GM21528 (cell line): ENCODE measurements around the gene MT1M.
"Not testable (repeated sequence)": the region's sequence is repeated elsewhere in the genome, so short reads cannot be mapped to it uniquely, and the experiment has no call there.

Experiments used
- ATAC-seq: cut with Tn5 transposase; IDR thresholded peaks from one replicate; pipeline ENCODE4 v1.9.1; 2021; ENCODE audit warnings: mild to moderate bottlenecking, moderate library complexity; ENCODE audit not compliant: unreplicated experiment, low FRiP score

MT1M gene

DNA sequence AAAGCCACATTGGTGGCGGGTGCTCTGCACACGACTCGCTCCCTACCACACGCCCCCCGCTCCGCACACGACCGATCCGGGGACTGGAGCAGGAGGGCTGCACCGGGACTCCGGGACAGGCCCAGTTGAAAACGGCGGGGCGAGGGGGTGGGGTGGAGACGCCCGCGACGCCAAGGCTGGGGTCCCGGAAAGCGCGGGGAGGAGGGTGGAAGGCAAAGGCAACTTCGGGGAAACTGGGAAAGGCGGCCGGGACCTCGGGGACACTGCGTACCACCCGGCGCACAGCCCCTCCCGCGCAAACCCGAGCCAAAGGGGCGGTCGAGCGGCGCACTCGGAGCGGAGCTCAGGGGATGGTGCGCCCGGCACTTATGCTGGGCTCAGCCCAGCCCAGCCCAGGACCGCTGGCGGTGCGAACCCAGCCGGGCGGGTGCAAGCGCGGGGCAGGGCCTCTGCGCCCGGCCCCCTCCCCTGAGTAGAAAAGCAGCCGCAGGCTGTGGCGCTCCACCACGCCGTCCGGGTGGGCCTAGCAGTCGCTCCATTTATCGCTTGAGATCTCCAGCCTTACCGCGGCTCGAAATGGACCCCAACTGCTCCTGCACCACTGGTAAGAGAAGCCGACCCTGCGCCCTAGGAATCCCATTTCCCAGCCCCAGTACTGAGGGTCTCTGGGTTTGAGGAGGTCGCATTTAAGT lies at the start of gene MT1M:
MT1M (plus strand) TSS at position 504 of the 692 bp plus-strand sequence; CDS start at position 577, 73 bp downstream.
- no peak for ATAC-seq

GRCh38 chr16:56582911-56583310 lies 49.5 kb upstream of the MT1M start:
- ATAC-seq, result not testable (repeated sequence)

DNA sequence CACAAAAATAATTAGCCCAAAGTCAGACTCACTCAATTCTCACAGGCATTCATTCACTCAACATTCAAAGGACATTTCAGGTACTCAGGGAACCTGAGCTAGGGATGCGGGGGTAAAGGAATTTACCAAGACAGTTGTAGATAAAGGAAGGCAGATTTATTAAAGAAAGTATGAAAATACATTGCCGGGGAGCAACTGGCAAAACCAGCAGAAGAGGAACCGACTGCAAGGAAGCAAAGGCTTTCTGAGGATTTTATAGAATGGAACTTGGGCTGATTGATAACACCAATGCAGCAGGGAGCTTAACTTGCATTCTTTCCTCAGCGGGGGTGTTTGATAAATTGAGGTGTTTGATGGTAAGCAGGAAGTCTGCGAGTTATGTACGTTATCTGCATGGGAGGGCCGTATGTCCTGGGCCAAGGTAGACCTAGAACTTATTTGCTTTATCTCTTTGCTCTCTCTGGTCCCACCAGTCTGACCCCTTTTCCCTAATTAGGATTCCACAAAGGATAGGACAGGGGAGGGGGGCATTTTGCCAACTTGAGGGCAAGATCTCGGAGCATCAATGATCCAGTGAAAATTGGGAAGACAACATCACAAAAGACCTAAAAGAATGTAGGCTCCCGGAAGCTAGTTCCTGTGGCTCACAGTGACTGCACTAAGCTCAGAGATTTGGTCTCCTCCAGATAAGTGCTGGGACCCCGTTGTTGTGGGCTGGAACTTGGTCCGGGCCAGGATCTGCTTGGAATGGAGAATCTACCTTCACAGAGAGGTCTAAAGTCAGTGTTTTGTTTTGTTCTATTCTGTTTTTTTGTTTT lies 48.9 kb upstream of the MT1M start:
- ATAC-seq, result no peak

DNA sequence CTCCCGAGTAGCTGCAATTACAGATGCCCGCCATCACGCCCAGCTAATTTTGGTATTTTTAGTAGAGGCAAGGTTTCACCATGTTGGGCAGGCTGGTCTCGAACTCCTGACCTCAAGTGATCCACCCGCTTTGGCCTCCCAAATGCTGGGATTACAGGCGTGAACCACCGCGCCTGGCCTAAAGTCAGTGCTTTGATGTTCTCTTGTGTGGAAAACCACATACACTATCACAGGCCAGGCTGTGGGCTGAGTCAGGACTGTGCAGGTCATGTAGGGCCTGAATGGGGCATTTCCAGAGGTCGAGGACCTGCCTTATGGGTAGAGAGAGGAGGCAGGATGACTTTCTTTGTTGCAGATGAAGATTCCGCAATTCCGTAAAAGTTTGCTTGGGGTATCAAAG lies 48.2 kb upstream of the MT1M start:
- ATAC-seq, result no peak

DNA sequence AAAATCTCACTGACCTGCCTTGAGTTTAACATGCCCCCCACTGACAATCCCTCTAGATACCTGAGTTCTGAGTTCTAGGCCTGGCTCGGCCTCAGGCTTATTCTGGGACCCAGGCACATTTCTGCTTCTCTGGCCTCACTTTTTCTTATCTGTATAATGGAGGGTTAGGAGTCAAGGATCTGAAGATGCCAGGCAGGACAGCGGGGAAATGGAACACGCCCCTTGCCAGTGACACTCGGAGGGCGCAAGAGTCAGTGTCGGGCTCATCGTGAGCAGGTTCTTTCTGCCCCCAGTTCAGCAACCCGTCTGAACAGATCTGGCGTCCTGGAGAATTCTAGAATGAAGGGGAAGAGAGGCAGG lies 43.7 kb upstream of the MT1M start:
- no peak for ATAC-seq

- no peak for ATAC-seq
Observed at GRCh38 chr16:56589141-56590039, 43.1 kb upstream of the MT1M start, which contains the start of gene MT3. MT3 (plus strand) TSS chr16:56589528; CDS start chr16:56589591, 63 bp downstream.

GRCh38 chr16:56591377-56592060 lies 40.9 kb upstream of the MT1M start:
- ATAC-seq, result no peak

GRCh38 chr16:56593573-56594291 lies 38.7 kb upstream of the MT1M start:
- ATAC-seq, result no peak

- no peak for ATAC-seq
Observed at GRCh38 chr16:56594292-56594619, 38.2 kb upstream of the MT1M start.

DNA sequence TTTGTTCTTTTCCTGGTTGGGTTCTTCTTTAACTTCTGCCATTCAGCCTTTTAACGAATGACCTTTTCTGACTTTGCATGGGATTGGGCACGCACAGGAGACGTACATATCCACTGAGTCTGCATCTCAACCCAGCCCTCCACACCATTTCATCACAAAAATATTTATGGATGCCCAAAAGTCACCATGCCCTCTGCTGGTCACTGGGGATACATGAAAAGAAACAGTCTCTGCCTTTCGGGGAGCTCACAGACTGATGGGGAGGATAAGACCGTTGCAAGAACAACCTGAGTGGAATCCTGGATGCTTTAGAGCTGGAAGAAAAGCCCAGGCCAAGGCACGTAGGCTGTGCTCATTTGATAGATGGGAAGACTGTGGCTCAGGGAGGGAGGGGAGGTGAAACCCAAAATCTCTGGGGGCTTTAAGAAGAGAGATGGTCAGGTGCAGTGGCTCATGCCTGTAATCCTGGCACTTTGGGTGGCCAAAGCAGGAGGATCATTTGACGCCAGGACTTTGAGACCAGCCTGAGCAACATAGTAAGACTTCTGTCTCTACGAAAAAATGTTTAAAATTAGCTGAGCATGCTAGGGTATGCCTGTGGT lies 32.0 kb upstream of the MT1M start:
- ATAC-seq, result no peak

GRCh38 chr16:56601325-56601724 lies 31.1 kb upstream of the MT1M start:
- no peak for ATAC-seq

DNA sequence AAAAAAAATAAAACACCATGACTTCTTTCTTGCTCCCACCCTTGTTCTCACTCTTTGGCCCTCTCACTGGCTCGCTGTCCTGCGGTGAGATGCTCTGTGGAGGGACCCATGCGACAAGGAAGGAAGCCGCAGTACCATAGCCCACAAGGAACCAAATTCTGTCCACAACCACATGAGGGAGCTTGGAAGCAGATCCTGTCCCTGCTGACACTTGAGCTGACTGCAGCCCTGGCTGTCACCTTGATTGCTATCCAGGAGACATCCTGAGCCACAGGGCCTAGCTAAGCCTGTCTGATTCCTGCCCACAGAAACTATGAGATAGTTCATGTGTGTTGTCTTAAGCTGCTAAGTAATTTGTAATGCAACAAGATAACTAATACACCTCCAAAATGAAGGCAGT lies 28.9 kb upstream of the MT1M start:
- no peak for ATAC-seq

DNA sequence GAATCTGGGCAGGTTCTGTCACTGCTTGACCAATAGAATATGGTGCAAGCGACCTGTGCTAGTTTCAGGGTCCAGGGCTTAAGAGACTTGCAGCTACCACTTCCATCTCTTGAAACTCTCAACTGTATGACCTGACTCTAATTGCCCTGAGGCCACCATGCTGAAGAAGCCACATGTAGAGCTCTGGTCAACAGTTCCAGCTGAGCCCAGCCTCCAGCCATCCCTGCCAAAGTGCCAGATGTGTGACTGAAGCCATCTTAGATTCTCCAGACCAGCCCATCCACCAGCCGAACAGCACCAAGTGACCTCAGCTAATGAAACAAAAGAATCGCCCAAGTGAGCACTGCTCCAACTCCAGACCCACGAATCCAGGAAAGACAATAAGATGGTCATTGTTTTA lies 27.5 kb upstream of the MT1M start:
- no peak for ATAC-seq

GRCh38 chr16:56605475-56605874 lies 27.0 kb upstream of the MT1M start:
- no peak for ATAC-seq

GRCh38 chr16:56606071-56606475 lies 26.4 kb upstream of the MT1M start:
- ATAC-seq, result no peak

DNA sequence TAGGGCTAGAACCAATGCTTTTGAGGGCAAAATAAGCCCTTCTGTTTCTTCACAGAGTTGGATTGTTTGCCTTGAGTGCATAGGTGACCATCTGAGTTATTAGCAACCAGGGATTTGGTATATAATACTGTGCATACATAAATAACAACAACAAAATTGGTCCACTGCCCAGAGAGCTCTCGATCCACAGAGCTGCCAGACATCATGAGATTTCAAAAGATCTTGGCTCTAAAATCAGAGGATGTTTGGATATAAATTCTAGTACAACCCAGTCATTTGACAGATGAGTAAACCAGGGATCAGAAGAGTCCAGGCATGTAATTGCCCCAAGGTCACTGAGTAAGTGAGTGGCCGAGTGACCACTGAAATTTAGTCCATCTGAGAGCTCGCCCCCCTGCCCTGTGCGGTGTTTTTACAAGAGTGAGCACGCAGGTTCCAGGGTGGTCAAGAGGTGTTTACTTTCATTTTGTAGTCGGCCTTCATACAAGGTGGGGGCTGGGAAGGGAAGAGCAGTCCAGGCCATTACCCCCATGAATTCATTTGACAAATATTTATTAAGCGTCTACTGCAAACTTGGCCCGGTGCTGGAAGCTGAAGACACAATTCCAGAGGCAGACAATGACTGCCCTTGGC lies 25.9 kb upstream of the MT1M start:
- no peak for ATAC-seq

GRCh38 chr16:56607109-56607618 lies 25.3 kb upstream of the MT1M start:
- no peak for ATAC-seq

- no peak for ATAC-seq
Observed at GRCh38 chr16:56607675-56608042, 24.8 kb upstream of the MT1M start.
